Skin of body (tissue), 2 donors: Measurements from ENCODE around the gene B4GALT5. TPM values are rescaled to one million over a fixed set of nuclear protein-coding genes. Genes with fewer than 3 reads are reported as not detected.
"Not testable (repeated sequence)": the region's sequence is repeated elsewhere in the genome, so short reads cannot be mapped to it uniquely, and the experiment has no call there.

Experiments used
- DNase-seq: peaks from one replicate; lab custom pipeline; 2025; lab: John Stamatoyannopoulos, UW
- total RNA-seq: library from RNA; depleted of rRNA; stranded (reverse); fragments of >200 nt; gene quantifications from one replicate; pipeline ENCODE4 v1.2.3, GENCODE V29; 2014

Gene B4GALT5, protein sequence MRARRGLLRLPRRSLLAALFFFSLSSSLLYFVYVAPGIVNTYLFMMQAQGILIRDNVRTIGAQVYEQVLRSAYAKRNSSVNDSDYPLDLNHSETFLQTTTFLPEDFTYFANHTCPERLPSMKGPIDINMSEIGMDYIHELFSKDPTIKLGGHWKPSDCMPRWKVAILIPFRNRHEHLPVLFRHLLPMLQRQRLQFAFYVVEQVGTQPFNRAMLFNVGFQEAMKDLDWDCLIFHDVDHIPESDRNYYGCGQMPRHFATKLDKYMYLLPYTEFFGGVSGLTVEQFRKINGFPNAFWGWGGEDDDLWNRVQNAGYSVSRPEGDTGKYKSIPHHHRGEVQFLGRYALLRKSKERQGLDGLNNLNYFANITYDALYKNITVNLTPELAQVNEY
- 16.2 TPM for total RNA-seq

DNA sequence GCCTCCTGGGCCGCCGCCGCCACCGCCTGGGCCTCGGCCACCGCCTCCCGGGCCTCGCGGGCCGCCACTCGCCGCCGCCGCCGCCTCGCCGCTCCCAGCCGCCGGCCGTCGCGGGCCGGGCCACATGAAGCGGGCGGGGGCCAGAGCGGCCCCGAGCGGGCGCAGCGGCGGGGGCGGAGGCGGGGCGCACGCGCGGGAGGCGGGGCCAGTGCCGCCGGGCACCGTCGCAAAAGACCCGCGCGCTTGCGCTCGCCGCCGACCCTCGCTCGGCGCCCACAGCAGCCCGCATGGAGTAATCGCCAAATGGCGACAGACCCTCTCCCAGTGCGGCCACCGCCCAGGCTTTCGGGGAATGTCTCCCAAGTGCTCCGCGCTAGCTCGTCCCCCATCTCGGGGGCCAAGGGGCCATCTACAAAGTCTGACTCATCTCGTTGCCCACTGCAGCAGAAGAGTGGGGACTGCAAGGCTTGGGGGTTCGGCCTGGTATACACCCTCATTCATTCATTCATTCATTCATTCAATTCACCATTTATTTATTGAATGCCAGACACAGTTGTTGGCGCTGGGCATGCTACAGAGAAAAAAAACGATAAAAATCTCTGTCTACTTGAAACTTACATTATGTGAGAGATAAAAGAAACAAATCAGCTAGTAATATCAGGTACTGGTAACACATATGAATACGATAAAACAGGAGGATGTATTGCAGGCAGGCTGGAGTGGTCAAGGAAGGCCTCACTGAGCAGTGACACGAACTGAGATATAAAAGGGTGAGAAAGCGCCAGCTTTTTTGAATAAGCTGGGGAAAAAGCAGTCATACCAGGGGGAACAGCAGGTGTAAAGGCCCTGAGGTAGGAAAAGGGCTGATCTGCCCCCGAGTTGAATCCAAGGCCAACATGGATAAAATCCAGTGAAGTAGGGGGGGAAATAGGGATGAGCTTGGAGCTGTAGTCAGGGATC, at the start of gene B4GALT5:
B4GALT5 (minus strand) TSS at position 126 of the 960 bp plus-strand sequence. CDS start 188 bp downstream, outside the sequence.
- DNase-seq: peak; percentile 82

DNA sequence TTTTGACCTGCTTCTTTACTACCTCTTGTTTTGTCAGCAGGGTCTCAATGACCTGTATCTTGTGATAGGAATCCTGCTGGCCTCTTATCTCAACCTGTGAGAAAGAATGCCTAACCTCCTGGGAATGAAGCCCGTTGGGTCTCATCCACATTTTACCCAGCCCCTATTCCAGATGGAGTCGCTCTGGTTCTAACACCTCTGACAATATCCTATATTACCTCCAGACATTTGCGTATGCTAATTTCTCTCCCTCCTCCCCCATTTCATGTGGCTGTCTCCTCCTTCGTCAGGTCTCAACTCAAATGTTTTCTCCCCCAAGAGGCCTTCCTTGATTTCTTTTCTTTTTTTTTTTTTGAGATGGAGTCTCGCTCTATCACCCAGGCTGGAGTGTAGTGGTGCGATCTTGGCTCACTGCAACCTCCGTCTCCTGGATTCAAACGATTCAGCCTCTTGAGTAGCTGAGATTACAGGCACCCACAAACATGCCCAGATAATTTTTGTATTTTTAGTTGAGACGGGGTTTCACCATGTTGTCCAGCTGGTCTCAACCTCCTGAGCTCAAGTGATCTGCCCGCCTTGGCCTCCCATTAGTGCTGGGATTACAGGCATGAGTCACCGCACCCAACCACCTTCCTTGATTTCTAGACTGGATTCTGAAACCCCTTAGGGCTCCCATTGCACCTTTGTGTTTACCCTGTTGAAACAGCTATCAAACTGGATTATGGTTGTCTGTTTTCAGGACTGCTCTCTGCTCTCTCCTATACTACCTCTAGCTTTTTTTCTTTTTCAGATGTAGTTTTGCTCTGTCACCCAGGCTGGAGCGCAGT, 49.5 kb upstream of the B4GALT5 start:
- DNase-seq: no peak

DNA sequence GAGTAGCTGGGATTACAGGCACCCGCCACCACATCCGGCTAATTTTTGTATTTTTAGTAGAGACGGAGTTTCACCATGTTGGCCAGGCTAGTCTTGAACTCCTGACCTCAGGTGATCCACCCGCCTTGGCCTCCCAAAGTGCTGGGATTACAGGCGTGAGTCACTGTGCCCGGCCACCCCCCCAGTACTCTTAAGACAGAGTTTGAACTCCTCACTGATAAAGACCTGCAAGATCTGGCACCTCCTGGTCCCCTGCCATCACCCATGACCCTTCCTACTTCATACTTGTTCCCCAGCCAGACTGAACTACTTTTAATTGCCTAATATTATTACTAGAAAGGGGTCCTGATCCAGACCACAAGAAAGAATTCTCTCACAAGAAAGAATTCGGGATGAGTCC, 48.2 kb upstream of the B4GALT5 start:
- DNase-seq: not testable (repeated sequence)

DNA sequence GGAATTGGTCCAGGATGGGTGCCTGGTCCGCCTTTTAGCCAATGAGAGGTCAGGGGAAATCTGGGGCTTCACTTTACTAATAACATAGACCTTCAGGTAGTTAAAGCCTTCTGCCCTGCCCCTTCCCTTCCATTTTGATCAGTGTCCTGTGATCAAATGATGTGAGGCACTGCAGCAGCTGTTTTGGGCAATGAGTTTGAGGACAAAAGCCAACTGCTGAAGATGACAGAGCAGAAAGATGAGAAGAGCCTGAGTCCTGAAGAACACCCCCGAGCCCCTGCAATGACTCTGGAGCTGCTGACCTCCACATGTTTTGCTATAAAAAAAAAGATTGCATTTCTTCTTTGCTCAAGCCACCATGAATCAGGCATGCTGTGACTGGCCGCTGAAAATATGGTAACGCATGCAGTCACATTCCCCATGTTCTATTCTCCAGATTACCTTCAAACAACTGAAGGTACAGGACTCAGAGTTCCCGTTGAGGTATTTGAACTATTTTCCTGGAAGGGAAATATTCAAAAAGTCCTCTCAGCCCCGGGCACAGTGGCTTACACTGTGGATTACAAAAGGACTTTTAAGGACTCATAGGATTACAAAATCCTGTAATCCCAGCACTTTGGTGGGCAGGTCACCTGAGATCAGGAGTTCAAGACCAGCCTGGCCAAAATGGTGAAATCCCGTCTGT, 45.7 kb upstream of the B4GALT5 start:
- DNase-seq: no peak

DNA sequence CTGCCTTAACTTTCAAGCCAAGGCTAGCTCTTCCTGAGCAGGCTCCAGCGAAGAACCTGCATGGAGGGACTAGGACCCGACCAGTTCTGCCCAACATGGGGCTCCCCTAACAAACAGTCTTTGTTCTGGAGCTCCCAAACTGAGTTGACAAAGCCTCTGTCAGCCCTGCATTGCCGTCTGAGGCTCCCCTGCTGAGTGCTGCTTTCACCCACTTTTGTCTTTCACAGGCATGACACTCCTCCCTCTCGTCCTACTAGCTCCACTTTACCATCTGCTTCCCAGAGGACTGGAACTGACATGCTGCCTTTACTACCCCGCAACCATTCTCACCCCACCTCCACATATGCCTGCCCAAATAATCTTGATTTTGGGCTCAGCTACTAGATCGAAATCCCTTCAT, 45.1 kb upstream of the B4GALT5 start:
- DNase-seq: no peak

DNA sequence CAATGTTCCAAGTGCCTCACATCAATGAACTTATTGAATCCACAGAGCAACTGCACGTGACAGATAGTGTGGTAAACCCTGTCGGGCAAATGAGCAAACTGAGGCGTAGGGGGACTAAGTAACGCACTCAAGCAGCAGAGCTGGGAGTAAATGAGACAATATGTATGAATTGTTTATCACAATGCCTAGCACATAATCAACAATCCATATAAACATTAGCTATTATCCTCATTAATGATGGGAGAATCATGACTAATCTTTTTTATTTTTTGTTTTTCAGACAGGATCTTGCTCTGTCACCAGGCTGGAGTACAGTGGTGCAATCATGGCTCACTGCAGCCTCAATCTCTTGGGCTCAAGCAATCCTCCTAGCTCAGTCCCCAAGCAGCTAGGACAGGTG, 43.9 kb upstream of the B4GALT5 start:
- no peak for DNase-seq

DNA sequence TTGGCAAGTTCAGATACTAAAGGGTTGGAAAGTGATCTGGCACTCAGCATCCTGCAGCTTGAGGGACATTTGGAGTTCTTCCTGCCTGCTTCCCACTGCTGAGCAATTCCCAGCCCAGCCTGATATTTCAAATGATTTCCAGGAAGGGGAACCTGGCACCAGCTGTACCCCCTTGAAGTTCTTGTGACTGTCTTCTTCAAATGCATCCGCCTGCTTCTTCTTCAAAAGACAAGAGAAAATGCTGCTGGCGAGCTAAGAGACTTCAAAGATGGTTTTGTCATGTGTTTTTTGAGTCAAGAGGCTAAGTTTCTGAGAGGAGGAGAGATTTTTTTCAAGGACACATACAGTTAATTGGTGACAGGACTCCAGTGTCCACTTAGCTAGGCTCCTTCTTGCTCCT, 42.6 kb upstream of the B4GALT5 start:
- DNase-seq: no peak

DNA sequence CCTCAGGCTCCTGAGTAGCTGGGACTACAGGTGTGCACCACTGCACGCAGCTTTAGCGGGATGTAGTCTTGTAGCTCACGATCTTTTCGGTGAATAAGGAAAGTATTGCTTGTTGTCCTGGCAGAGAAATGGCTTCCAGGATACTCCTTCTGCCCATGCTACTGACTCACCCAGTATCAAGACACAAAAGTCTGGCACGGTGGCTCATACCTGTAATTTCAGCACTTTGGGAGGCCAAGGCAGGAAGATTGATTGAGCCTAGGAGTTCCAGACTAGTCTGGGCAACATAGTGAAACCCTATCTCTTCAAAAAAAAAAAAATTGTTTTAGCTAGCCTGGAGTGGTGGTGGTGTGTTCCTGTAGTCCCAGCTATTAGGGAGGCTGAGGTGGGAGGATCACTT, 40.9 kb upstream of the B4GALT5 start:
- DNase-seq: no peak

DNA sequence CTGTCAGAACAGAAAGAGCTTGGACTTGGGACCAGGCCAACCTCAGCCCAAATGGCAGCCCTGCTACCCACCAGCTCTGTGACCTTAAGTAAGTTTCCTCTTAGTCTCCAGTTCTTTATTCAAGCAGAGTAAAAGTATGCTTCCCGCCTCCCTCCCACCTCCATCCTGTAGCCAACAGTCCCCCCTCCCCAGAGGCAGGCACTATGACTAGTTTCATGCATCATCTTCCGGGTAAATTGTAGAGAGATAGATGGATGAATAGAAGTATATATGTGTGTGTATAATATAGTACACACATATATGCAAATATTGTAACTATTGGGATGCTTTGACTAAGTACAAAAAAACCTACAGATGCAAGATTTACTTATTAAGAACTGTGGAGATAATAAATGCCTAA, 39.5 kb upstream of the B4GALT5 start:
- no peak for DNase-seq

DNA sequence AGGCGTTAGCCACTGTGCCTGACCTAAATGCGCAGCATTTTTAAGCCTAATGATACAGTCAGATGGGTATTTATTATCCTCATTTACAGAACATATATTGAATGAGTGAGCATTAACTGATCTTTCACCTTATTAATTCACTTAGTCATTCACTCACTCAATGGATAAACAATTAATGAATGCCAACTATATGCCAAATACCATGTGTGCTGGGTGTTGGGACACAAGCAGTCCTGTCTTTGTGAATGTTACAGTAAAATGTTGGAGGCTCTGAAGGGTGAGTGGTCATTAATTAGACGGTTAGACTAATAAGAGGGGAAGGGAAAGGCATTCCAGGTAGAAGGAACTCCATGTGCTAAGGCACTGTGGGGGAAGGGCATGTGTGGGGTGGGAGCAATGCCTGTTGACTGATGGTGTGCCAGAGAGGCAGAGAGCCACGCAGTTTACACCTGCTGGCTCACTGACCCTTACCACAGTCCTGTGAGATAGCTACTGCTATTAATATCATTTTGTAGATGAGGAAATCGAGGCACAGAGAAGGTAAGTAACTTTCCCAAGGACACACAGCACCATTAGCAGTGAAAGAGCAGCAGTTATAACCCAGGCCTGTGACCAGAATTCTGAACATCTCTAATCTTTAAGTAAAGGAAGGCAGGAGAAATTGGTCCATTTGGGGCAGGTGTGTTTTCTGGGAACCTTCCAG, 38.7 kb upstream of the B4GALT5 start:
- DNase-seq: no peak

DNA sequence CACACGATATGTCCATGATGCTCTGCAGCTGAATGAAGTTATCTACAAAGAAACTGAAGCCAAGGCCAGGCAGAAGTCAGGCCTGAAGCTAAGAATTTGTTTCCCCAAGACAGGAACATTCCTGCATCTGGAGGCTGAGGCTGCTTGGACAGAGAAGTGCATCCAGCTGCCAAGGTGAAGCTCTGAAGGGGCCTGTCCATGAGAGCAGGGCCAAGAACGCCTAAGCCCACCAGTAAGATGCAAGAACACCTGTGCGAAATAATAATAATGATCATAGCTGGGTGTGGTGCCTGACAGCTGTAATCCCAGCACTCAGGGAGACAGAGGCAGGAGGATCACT, 37.7 kb upstream of the B4GALT5 start:
- peak; percentile 36 for DNase-seq

DNA sequence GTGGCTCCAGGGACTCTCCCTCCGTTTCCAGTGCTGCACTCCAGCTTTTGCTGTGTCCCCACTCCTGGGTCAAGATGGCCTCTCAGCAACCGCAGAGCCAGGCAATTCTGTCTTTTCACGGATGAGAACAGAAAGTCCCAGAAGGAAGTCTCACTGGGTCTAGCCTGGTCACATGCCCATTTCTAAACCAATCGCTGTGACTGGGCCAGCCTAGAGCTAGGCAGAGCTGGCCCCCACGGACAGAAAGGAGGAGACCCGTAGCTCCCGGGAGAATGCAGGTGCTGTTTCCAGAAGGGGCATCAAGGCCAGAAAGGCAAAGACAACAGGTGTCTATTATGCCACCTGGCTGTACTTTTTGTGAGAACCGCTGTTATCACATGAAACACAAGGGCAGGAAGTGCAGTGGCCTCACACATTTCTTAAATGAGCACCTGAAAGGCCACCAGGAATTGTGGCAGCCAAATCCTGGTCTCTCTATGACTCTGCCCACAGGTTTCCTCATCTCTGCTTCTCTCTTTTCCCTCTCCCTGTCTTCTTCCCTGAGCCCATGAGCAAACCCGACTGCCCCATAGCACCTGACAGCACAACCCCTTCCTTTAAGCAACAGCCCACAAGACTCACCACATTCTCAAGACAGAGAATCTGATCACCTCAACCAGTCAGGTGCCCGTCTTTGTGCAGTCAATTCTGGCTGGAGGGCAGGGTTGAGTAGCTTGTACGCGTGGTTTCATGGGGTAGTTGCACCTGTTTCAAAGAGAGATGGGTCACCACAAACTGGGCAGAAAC, 37.1 kb upstream of the B4GALT5 start:
- no peak for DNase-seq

DNA sequence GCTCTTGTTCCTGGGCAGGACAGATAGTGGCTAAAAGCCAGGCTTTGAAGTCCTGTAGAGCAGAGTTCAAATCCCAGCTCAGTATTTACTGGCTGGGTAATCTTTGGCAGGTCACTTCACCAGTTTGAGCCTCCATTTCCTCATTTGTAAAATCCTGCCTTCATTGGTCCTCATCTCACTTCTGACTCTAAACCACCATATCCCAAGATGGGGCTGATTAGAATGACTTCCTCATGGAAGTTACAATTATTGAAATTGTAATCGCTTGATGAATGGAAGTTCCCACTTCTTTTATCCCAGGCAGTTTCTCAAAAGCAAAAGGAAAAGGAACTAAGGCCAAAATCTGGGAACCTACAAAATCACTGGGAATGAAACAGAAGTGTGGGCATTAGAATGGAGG, 35.9 kb upstream of the B4GALT5 start:
- DNase-seq: no peak

DNA sequence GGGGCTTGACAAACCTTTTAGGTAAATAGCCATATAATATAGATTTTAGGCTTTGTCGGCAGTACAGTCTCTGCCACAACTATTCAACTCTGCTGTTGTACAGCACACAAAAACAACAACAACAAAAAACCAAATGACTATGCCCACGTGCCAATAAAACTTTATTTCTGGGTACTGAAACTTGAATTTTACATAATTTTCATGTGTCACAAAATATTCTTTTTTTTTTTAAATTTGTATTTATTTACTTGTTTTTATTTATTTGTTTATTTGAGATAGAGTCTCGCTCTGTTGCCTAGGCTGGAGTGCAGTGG, 34.8 kb upstream of the B4GALT5 start:
- DNase-seq: no peak

DNA sequence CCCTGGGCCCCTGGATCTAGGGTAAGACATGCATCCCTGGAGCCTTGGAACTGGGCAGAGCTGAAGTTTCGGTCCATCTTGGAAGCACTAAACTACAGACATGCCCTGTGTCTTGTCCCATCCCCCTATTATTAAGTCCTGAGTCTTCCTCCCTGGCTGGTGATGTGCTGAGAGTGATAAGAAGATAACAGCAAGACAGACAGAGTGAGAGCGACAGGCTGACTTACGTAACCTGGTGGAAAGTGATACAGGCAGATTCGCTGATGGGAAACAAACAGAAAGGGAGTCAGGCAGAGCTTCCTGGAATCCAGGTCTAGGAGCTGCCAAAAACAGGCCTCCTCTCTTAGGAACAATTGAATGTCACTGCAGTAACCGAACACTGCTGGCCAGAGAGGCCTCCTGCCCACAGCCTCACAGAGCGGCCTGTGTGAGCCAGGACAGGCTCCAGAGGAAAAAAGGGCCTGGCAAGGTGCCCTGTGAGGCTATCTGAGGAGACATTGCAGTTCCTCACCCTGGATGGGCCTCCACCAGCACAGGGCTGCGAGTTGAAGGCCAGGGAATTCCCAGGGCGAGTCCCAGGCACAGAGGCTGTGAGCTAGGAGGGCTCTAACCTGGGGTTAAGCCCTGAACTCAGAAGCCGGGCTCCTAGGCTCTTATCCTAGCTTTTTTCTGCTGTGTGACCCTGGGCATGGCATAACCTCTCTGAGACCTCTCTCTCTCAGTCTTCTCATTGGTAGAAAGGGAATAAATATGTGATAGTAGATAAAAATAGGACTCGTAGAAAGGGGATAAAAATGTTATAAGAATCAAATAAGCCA, 34.2 kb upstream of the B4GALT5 start:
- peak; percentile 70 for DNase-seq

DNA sequence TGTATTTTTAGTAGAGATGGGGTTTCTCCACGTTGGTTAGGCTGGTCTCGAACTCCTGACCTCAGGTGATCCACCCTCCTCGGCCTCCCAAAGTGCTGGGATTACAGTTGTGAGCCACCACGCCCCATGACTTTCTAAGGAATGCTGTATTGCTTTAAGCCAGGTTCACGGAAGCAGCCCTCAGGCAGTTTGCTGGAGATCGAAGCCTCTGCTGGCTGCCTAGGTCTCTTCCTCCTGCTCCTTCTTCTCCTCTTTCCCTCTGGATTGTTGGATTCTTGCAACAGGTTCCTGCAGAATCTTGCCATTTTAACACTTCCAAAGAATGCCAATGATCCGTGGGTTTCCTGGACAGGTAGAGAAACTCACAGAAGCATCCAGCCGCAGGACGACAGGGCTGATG, 29.3 kb upstream of the B4GALT5 start:
- no peak for DNase-seq

DNA sequence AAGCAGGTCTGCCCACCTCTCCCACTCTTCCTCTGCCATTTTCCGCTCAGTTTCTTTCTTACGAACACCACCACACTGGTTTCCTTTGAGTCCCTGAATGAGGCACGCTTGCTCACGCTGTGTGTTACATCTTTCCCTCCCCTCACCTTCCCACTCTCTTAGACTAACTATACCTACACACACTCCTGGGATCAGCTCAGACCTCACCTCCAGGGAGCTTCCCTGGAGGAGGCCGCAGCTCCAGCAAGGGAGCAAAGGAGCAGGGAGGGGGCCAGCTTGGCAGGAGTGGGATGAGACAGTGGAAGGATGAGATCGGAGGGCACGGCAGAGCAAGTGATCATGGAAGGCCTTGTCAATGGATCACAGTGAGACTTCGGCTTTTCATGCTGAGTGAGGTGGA, 28.3 kb upstream of the B4GALT5 start:
- DNase-seq: no peak

DNA sequence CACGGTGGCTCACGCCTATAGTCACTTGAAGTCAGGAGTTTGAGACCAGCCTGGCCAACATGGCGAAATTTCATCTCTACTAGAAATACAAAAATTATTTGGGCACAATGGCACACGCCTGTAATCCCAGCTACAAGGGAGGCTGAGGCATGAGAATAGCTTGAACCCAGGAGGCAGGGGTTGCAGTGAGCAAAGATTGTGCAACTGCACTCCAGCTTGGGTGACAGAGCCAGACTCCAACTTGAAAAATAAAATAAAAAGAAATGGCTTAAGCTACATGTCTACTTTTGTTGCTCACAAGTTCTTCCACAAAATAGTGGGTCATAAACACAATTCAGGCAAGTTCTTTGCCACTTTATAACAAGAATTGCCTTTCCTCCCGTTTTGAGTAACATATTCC, 27.1 kb upstream of the B4GALT5 start:
- DNase-seq: no peak

DNA sequence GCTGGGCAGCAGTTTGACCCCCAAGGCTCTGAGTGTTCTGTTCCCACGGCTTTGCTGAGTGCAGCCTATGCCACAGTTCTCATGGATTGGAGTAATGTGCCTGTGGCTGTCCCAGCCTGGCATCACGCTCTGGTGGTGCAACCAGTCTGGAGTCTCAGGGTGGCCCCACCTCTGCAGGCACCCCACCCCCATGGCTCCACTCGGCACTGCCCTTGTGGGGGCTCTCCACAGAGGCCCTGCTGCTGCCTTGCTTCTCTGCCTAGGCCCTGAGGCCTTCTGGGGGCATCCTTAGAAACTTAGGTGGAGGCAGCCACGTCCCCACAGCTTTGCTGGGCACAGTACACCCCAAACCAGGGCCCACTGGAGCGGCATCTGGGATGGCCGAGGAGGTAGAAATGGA, 25.4 kb upstream of the B4GALT5 start:
- no peak for DNase-seq
